IPS DF 19.7 (cell line): ENCODE results near the gene MISP.

Experiments
- DNase-seq: peaks from one replicate; pipeline ENCODE4 v3.0.0-alpha.2; 2013; ENCODE audit warnings: low read depth, low spot score

Gene MISP

DNA sequence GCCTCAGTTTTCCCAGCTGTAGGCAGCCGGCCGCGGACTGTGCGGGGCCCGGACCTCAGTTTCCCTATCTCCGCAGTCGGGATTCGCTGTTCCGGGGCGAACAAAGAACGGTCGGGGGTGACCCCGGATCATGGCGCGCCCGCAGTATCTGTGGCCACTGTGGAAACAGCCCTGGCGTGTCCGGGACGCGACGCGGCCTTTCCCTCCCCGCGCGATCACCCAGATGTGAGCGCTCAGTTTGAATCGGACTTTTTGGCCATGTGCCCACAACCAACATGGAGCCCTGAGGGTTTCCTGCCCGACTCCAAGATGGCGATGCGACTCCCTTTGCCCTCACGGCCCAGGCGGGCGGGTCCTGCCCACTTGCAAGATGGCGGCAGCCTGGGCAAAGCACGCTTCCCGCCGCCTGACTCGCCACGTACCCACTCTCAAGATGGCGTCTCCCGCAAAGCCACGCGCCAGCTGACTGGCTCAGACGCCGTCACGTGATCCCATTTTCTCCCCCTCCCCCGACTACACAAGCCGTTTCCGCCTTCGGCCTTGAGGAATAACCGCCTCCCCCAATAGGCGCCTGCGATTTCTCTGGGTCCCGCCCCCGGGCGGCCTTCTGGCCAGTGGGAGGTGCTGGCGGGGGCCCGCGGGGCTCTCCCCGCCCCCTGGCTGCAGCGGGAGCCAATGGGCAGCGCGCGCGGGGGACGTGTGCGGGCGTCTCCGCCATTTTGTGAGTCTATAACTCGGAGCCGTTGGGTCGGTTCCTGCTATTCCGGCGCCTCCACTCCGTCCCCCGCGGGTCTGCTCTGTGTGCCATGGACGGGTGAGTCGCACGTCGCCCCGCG lies 46.0 kb downstream of the MISP start, which contains the start of gene PTBP1:
Gene PTBP1, plus strand, starts transcription at position 761 of the 836 bp plus-strand sequence. Its CDS starts 46 bp downstream, at position 807.
- peak; percentile 99 for DNase-seq

- no peak for DNase-seq
Measured at GRCh38 chr19:797528-798414, 46.9 kb downstream of the MISP start.

GRCh38 chr19:798415-799075 lies 47.6 kb downstream of the MISP start:
- DNase-seq, result no peak

DNA sequence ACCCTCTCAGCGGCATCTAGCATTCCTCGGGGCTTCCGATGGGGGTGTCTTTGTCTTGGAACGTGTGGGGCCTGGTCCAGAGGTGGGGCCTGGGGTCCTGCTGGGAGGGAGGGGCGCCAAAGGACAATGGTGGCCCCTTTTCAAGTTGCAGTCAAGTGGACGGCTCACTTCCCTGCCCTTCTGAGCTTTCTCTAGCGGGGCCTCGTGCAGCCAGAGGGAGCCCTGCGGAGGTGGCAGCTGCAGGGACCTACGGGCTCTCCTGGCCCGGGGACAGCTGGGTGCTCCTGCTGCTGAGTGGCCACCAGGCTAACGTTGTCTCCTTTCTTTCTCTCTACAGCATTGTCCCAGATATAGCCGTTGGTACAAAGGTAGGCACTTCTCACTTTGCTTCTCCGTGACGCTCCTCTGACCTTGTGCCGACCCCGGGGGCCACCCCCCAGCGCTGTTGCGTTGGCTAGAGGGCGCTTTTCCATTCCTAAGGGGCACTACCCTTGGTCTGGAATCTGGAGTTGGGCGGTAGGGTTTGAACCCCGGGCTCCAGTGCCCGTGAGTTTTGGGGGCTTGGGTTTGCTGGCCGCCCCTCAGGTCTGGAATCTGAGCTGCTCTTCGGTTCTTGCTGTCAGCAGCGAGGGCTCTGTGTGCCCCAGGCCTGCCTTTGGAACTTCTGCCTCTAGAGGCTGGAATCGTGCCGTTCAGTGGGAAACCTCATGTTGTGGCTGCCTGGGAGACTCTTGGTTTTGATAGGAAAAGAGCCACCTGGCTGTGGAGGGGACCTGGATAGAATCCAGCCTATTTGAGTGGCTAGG lies 48.4 kb downstream of the MISP start:
- no peak for DNase-seq

DNA sequence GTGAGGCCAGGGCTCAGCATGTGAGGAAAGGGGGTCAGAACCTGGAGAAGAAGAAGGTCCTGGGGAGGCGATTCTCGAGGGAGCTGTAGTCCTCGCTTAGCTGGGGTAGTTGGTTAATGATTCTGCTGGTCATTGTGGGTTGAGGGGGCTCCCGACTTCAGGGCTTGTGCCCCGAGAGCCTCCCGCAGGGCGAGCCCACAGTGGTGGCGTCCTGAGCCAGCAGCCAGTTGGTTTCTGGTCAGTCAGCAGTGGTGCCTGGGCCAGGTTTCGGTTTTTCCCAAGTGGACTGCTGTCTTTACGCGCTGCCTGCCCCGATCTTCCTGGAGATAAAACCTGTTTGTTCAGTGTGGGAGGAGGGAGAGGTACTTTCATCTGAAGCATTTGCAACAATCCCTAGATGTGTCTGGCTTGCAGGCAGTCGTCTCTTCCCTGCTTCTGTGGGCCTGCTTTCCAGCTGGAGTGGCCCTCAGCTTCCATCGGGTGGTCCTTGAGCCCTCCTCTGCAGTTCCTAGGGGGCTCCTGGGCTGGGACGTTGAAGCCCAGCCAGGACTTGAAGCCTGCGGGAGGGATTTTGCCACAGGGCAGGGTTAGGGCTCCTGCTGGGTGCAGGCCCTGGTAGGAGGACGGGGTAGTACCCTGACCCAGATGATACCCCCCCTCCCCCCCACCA lies 49.6 kb downstream of the MISP start:
- DNase-seq, result no peak

DNA sequence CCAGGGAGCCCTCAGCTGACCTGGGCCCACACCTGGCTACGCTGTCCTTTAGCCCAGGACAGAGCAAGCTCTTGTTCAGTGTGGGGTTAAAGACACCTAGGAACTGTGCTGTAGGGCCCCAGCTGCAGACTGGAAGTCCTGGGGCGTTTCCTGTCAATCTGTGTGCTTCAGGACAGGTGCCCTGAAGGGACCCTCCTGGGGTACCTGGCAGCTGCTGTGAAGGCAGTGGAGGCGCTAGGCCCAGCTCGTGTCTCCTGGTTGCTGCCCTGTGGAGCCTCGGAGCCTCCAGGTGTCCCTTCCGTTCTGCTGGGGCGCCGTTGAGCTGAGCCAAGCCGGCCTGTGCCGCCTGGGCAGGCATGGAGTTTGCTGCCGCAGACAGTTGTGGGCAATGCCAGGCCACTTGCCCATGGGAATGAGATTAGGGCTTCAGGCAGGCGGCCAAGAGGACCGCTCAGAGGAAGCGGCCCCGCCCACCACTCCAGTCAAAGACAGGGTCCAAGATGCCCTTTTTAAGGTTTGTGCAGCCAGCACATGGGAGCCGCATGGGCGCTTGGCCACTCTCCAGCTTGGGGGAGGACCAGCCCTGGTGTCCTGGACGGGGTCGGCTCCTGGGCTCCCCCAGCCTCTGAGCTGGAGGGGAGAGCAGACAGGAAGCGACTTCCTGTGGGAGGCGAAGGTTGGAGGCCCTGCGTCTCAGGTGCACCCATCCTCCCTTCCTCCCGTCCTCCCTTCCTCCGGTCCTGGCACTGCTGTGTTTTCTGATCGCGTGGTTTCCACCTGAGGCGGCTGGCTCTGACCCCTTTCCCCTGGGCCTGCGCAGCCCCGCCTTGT lies 50.3 kb downstream of the MISP start:
- no peak for DNase-seq

GRCh38 chr19:801861-802497 lies 51.1 kb downstream of the MISP start:
- DNase-seq, result no peak

DNA sequence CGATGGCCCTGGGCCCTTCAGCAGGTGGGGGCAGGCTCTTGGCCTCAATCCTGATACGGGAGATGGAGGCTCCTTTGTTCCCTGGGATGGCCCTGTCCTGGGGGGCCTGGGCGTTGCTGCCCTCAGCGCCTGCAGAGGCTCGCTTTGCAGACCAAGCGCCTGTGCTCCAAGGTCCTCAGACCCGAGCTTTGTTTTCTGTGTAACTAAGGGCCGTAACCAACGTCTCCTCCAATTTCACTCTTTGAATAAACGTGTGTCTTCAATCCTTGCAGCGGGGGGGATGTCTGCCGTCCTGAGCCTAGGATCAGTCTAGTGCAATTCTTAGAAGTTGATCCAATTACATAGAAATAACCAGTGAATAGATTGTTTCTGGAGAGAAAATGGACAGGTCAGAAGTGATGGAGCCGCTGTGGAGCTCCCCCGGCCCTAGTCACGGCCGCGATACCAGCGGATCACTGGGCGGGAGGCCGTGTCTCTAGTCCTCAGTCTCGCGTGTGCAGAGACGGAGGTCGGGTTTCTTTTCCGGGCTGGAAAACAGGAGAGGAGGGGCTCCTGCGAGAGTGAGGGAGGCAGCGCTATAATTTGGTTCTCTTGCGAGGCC lies 51.7 kb downstream of the MISP start:
- DNase-seq, result no peak

DNA sequence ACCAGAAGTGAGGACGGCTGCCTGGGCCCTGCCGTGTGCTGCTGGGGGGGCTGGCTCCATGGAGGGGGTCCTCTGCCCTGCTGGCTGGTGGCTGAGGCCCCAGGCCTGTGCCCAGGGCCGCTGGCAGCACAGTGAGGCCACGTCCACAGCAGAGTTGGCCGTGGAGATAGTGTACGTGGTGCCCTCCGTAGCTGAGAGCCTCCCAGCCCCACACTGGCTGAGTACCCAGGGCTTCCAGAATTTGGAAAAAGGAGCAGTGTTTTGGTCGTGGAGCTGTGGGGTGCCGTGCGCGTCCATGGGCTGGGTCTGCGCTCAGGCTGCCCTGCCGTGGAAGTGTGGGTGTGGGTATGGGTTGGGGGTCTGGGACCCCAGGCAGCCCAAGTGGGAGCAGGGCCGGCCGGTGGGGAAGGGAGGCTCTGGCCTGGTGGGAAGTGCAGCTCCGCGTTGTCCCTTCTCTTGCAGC lies 52.2 kb downstream of the MISP start:
- no peak for DNase-seq

GRCh38 chr19:803686-804418 lies 52.9 kb downstream of the MISP start:
- no peak for DNase-seq

- DNase-seq, result no peak
Measured at GRCh38 chr19:804419-805165, 53.7 kb downstream of the MISP start.

DNA sequence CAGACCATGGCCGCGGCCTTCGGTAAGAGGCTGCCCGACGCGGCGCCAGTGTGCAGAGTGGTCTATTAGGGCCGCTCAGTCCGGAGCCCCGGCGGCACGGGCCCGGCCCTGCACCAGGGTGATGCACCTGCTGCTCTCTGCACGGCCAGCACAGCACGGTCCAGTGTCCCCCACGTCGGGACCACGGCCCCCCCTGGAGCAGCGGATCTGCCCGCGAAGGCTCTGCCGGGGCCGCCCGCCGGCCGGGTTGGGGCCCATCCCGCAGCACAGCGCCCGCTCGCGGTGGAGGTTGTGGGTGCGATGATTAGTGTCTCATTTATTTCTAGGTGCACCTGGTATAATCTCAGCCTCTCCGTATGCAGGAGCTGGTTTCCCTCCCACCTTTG lies 54.2 kb downstream of the MISP start:
- no peak for DNase-seq

- DNase-seq, result no peak
Measured at GRCh38 chr19:805600-806550, 55.0 kb downstream of the MISP start.

DNA sequence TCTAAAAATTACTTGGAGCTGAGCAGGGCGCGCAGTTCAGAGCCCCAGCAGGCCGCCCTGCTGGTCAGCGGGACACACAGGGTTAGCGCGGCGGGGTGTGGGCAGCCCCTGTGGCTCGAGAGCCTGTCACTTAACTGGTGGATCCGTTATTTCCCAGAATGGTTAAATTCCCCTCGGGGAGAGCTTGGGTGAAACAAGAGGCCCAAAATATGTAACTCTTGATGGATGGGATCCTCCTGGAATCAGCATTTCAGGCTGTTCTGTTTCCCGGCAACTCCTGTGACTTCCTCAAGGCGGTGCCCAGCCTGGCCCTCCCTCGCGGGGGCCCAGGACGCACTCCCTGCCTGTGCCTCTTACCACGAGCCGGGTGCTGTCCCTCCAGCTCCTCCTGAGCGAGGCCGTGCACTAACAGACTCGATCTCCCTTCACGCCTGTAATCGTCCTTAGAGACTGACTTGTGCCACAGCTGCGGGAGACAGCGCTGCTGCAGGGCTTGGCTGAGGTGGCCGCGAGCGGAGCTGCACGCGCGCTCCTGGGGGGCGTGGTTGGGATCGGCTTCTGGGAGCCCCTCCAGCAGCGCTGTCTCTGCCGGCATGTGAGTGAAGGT lies 56.0 kb downstream of the MISP start:
- no peak for DNase-seq

DNA sequence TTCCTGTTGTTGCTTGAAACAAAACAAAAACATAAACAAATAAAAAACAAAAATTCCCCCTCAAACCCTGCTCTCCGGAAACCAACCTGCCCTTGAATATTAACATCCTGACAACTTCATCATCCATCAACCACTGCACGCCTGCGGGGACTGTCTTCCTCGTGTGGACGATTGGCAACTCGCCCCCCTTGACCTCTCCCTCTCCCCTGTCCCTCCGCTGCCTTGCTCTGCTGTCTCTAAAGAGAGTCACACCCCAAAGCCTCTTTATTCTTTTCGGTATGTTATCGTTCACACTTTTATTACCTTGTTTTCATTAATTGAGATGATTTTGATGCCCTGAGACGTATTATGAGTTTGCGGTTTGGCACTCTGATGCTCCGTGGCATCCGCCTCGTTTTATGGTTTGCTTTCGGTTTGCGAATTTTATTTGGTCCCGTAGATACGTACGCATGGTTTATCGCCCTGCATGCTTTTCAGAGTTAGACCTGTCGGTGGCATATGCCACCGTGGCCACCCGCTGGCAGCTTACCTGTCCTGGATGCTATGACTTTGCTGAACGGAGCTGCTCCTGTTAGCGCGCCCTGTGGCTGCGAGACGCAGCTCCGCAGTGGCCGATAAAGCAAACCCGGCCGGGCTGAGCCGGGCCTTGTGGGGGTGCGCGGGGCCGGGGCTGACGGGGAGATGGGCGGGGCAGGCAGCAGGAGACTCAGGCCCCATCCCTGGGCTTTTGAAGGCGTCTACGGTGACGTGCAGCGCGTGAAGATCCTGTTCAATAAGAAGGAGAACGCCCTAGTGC lies 56.9 kb downstream of the MISP start:
- DNase-seq, result no peak
